Measurements from ENCODE around the gene DEDD.

DNA sequence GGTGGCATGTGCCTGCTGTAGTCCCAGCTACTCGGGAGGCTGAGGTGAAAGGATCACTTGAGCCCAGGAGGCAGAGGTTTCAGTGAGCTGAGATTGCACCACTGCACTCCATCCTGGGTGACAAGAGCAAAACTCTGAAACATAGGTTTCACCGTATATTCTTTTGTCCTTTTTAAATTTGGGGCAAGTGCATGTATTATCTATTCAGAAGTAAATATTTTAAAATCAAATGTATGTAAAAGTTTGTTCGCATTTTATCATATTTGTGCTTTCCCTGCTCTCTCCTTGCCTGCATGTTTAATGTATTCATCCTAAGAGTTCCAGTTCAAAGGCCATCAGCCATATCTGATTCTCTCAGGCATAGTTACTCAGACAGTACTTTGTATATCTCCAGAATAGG is 13.4 kb upstream of the DEDD start:
- TF ChIP-seq, protein P1, sequence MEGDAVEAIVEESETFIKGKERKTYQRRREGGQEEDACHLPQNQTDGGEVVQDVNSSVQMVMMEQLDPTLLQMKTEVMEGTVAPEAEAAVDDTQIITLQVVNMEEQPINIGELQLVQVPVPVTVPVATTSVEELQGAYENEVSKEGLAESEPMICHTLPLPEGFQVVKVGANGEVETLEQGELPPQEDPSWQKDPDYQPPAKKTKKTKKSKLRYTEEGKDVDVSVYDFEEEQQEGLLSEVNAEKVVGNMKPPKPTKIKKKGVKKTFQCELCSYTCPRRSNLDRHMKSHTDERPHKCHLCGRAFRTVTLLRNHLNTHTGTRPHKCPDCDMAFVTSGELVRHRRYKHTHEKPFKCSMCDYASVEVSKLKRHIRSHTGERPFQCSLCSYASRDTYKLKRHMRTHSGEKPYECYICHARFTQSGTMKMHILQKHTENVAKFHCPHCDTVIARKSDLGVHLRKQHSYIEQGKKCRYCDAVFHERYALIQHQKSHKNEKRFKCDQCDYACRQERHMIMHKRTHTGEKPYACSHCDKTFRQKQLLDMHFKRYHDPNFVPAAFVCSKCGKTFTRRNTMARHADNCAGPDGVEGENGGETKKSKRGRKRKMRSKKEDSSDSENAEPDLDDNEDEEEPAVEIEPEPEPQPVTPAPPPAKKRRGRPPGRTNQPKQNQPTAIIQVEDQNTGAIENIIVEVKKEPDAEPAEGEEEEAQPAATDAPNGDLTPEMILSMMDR (IDR thresholded peaks at IDR 0.05): no peak
- no peak for TF ChIP-seq POLR2A (IDR thresholded peaks at IDR 0.05)

Data from heart left ventricle (tissue), 13 donors.